AG04449 (cell line): ENCODE data around the gene NTRK2.

ENCODE experiments used
- CTCF ChIA-PET: fragments of 350-600 bp; formaldehyde crosslinking; extraction: SDS; loops from one replicate; lab custom pipeline; 2021; ENCODE audit warnings: antibody characterized with exemption; lab: Yijun Ruan, JAX
- POLR2A ChIA-PET: fragments of 400-600, 350-600 bp; formaldehyde crosslinking; extraction: SDS; loops from one replicate; lab custom pipeline; 2020; ENCODE audit warnings: antibody characterized with exemption, inconsistent platforms; lab: Yijun Ruan, JAX
- DNase-seq: peaks from one replicate; pipeline ENCODE4 v3.0.0-alpha.2; 2010; ENCODE audit warnings: low read depth, low spot score
- H3K4me3 ChIP-seq: 2 replicates; pipeline ENCODE4 v1.5.1; 2011; ENCODE audit warnings: low read depth, mild to moderate bottlenecking, control low read depth, low read length
- CTCF ChIP-seq: IDR thresholded peaks from one replicate; pipeline ENCODE4 v1.5.1; 2011; ENCODE audit warnings: mild to moderate bottlenecking, moderate library complexity, low read length, control low read depth, inconsistent platforms; ENCODE audit not compliant: insufficient read depth; ENCODE audit errors: missing control alignments

The NTRK2 gene

GRCh38 chr9:84998639-84999038 lies 329.1 kb downstream of the NTRK2 start:
- TF ChIP-seq CTCF, result no peak
- no peak for DNase-seq
- POLR2A ChIA-PET, result no interaction called here
- H3K4me3 ChIP-seq, result no peak overlapping the region
- CTCF ChIA-PET, result no interaction called here

- DNase-seq, result no peak
- CTCF ChIA-PET, result interaction anchor here (1.4 kb wide), 1 partner anchor 260 kb away, joined by 3 read pairs; no protein-coding TSS in a partner anchor
- TF ChIP-seq CTCF, result no peak
- H3K4me3 ChIP-seq, result no peak overlapping the region
- POLR2A ChIA-PET, result no interaction called here
Observed at GRCh38 chr9:84999788-85000187, 330.3 kb downstream of the NTRK2 start.

- no peak for DNase-seq
- POLR2A ChIA-PET, result no interaction called here
- TF ChIP-seq CTCF, result no peak
- CTCF ChIA-PET, result no interaction called here
- no peak overlapping the region for H3K4me3 ChIP-seq
Observed at GRCh38 chr9:85001925-85002324, 332.4 kb downstream of the NTRK2 start.

GRCh38 chr9:85004818-85005413 lies 335.4 kb downstream of the NTRK2 start:
- ChIA-PET CTCF (no interaction called here), POLR2A (no interaction called here)
- H3K4me3 ChIP-seq, result no peak overlapping the region
- no peak for DNase-seq
- no peak for TF ChIP-seq CTCF

GRCh38 chr9:85007748-85008147 lies 338.2 kb downstream of the NTRK2 start:
- TF ChIP-seq CTCF, result no peak
- no peak for DNase-seq
- no peak overlapping the region for H3K4me3 ChIP-seq
- POLR2A ChIA-PET, result no interaction called here
- CTCF ChIA-PET, result no interaction called here

GRCh38 chr9:85008215-85008614 lies 338.7 kb downstream of the NTRK2 start:
- ChIA-PET POLR2A (no interaction called here), CTCF (no interaction called here)
- no peak for TF ChIP-seq CTCF
- DNase-seq, result no peak
- no peak overlapping the region for H3K4me3 ChIP-seq
